Measurements from ENCODE around the gene C11orf21. TPM values are rescaled to one million over a fixed set of nuclear protein-coding genes. Genes with fewer than 3 reads are reported as not detected.

C11orf21 gene
- total and polyA plus RNA-seq, 2 of the 8 experiments (the other 6 are each of a cell fraction or from before 2014, with no cell fraction given): not detected

DNA sequence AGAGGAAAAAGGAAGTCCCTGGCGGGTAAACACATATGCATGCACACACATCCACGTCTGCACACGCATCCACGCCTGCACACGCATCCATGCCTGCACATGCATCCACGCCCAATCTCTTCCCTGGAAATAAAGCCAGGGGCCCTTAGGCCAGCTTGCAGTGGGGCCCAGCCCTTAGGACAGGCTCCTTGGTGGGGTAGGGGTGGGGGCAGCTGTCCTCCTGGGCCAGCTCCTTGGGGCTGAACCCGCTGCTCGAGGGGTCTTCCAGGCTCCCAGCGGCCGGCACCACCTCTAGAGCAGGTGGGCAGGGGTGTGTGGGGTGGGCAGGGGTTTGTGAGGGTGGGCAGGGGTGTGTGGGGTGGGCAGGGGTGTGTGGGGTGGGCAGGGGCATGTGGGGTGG is 1.9 kb downstream of the C11orf21 start:
- H3K4ac ChIP-seq (replicated peaks; ENCODE audit: insufficient read length, low read depth, low read length): no peak overlapping the region
- no peaks in the 10 kb centered on the region for H3K4me1 ChIP-seq (replicated peaks in 1 of 4; ENCODE audit: control insufficient read depth in 3 of 4, insufficient read depth in 4 of 4, low read length in 3 of 4)
- H3K27ac ChIP-seq (ENCODE audit: low read depth, low read length): no peak overlapping the region
- H3K36me3 ChIP-seq (ENCODE audit: control insufficient read depth in 2 of 4, insufficient read depth in 4 of 4, low read length in 3 of 4): no peaks in the 10 kb centered on the region
- no peak overlapping the region for H2AFZ ChIP-seq (ENCODE audit: low read length)
- no peak overlapping the region for H3K56ac ChIP-seq (replicated peaks; ENCODE audit: insufficient read length, low read depth, low read length)
- H3K9me3 ChIP-seq (ENCODE audit: insufficient read depth in 2 of 2, low read depth in 1 of 2, low read length in 1 of 2): no peaks in the 10 kb centered on the region
- H4K20me1 ChIP-seq (replicated peaks in 1 of 2; ENCODE audit: control insufficient read depth in 1 of 2, insufficient read depth in 2 of 2, low read length in 2 of 2): peaks cover 0 to 2% of the 10 kb centered on the region in 2 experiments
- H4K5ac ChIP-seq (ENCODE audit: insufficient read length, low read depth, low read length): no peak overlapping the region
- H3K14ac ChIP-seq (ENCODE audit: insufficient read length): no peak overlapping the region
- H3K79me2 ChIP-seq (ENCODE audit: control insufficient read depth in 1 of 2, insufficient read depth in 2 of 2, low read length in 2 of 2): no peaks in the 10 kb centered on the region
- no peak overlapping the region for H2BK20ac ChIP-seq (ENCODE audit: low read length)
- H2BK15ac ChIP-seq (ENCODE audit: low read length): no peak overlapping the region
- no peaks in the 10 kb centered on the region for H3K23me2 ChIP-seq (ENCODE audit: low read depth, low read length)
- H3K4me2 ChIP-seq (ENCODE audit: insufficient read depth in 1 of 2, low read depth in 2 of 2, low read length in 2 of 2): no peak overlapping the region
- no peak overlapping the region for H3K18ac ChIP-seq (ENCODE audit: extremely low read depth, low read length)
- WGBS, 2 experiments (ENCODE audit: extremely low coverage in 1 of 2, insufficient coverage in 1 of 2, insufficient read length in 1 of 2, insufficient replicate concordance in 2 of 2, low coverage in 1 of 2, low lambda C conversion rate in 2 of 2, missing lambda C conversion rate in 1 of 2): 66% methylated on average over 6 of the region's 10 CpGs; no CpG with 5 or more reads in 1 of the 2 experiments
- POLR2A ChIA-PET (ENCODE audit: partially characterized antibody): interaction anchor here (1.7 kb wide), 1 partner anchor 101 kb away, joined by 5 read pairs; the partner anchor contains the start of gene TSSC4
- peaks cover 0 to 2% (median 0%) of the 10 kb centered on the region in 4 experiments; a peak in 1 of 7 replicates for H3K27me3 ChIP-seq (replicated peaks in 1 of 4; ENCODE audit: control insufficient read depth in 3 of 4, extremely low read depth in 1 of 4, insufficient read depth in 3 of 4, low read length in 3 of 4)
- no peak for FAIRE-seq
- H4K91ac ChIP-seq (replicated peaks; ENCODE audit: insufficient read length, low read length): no peak overlapping the region
- H3K4me3 ChIP-seq (ENCODE audit: extremely low read depth in 1 of 4, insufficient read depth in 2 of 4, low read depth in 3 of 4, low read length in 4 of 4): no peak overlapping the region
- CTCF ChIA-PET (ENCODE audit: partially characterized antibody): interaction anchor here (0.8 to 14.9 kb wide), 30 partner anchors 10 to 165 kb away, joined by 3 to 333 read pairs (median 5); partner anchors contain the start of gene TH
- H2AK5ac ChIP-seq (ENCODE audit: low read depth, low read length): no peak overlapping the region
- no peak overlapping the region for H3K9ac ChIP-seq (replicated peaks in 1 of 4; ENCODE audit: extremely low read depth in 1 of 4, low read depth in 3 of 4, low read length in 3 of 4)
- no peak overlapping the region for H2BK120ac ChIP-seq (replicated peaks; ENCODE audit: low read depth, low read length)
- H3K23ac ChIP-seq (ENCODE audit: insufficient read length): no peak overlapping the region
- H2BK5ac ChIP-seq (ENCODE audit: low read depth, low read length): no peak overlapping the region
- no peaks in the 10 kb centered on the region for H3K79me1 ChIP-seq (ENCODE audit: low read depth, low read length)
- DNase-seq (ENCODE audit: low read depth in 1 of 2, low spot score in 2 of 2): no peak
- no peak overlapping the region for H2BK12ac ChIP-seq (ENCODE audit: low read depth, low read length)
- H4K8ac ChIP-seq (ENCODE audit: extremely low read depth, insufficient read depth, low read length): no peak overlapping the region
- TF ChIP-seq MAFK (IDR thresholded peaks at IDR 0.05; ENCODE audit: low read depth, low read length) (no peak), CHD2 (IDR thresholded peaks at IDR 0.05; ENCODE audit: low read length) (no peak), RFX5 (IDR thresholded peaks at IDR 0.05; ENCODE audit: borderline replicate concordance, low read depth, low read length) (no peak), BACH1 (IDR thresholded peaks at IDR 0.05; ENCODE audit: low read length) (no peak), POLR2AphosphoS5 (IDR thresholded peaks at IDR 0.05; ENCODE audit: low read depth, low read length) (no peak), NANOG (IDR thresholded peaks at IDR 0.05; ENCODE audit: insufficient read depth, low read depth, low read length, poor library complexity, severe bottlenecking) (no peak), PHF8 (conservative IDR thresholded peaks at IDR 0.05; ENCODE audit: low read depth, low read length) (no peak), SIRT6 (IDR thresholded peaks at IDR 0.05; ENCODE audit: low read length) (no peak), HDAC6 (IDR thresholded peaks at IDR 0.05; ENCODE audit: low read depth, low read length) (no peak), EZH2 (IDR thresholded peaks at IDR 0.05; ENCODE audit: low read depth, low read length, severe bottlenecking) (no peak), CBX5 (IDR thresholded peaks at IDR 0.05; ENCODE audit: low read depth, low read length) (no peak), KDM1A (IDR thresholded peaks at IDR 0.05; ENCODE audit: borderline replicate concordance, low read length) (no peak), SP2 (IDR thresholded peaks at IDR 0.05; ENCODE audit: low read length) (no peak), RXRA (IDR thresholded peaks at IDR 0.05; ENCODE audit: insufficient read depth, low read depth, low read length) (no peak)
- TF ChIP-seq, protein P1, sequence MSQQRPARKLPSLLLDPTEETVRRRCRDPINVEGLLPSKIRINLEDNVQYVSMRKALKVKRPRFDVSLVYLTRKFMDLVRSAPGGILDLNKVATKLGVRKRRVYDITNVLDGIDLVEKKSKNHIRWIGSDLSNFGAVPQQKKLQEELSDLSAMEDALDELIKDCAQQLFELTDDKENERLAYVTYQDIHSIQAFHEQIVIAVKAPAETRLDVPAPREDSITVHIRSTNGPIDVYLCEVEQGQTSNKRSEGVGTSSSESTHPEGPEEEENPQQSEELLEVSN (IDR thresholded peaks at IDR 0.05): no peak

Measured in H1 (cell line).